ENCODE measurements around the gene TMEM30A.

The TMEM30A gene

GRCh38 chr6:75220357-75220756, 64.2 kb downstream of the TMEM30A start:
- no peak for FAIRE-seq
- DNase-seq (ENCODE audit: low spot score): no peak

- no peak for FAIRE-seq
- DNase-seq (ENCODE audit: low spot score): no peak
Observed at GRCh38 chr6:75219263-75219662, 65.3 kb downstream of the TMEM30A start.

- DNase-seq (ENCODE audit: low spot score) (peak; percentile 26), FAIRE-seq (no peak)
Observed at GRCh38 chr6:75217193-75217592, 67.4 kb downstream of the TMEM30A start.

GRCh38 chr6:75215291-75215690, 69.3 kb downstream of the TMEM30A start:
- DNase-seq (ENCODE audit: low spot score) (no peak), FAIRE-seq (peak; percentile 17)

- DNase-seq (ENCODE audit: low spot score) (no peak), FAIRE-seq (no peak)
Observed at GRCh38 chr6:75213732-75214131, 70.9 kb downstream of the TMEM30A start.

GRCh38 chr6:75213112-75213511, 71.5 kb downstream of the TMEM30A start:
- DNase-seq (ENCODE audit: low spot score) (no peak), FAIRE-seq (no peak)

GRCh38 chr6:75211920-75212590, 72.5 kb downstream of the TMEM30A start:
- DNase-seq (ENCODE audit: low spot score): no peak
- FAIRE-seq: no peak

GRCh38 chr6:75210885-75211739, 73.5 kb downstream of the TMEM30A start:
- FAIRE-seq (no peak), DNase-seq (ENCODE audit: low spot score) (peak; percentile 39)

- FAIRE-seq: no peak
Observed at GRCh38 chr6:75209184-75209723, 75.3 kb downstream of the TMEM30A start.

GRCh38 chr6:75208298-75209183, 76.1 kb downstream of the TMEM30A start:
- FAIRE-seq (no peak), DNase-seq (ENCODE audit: low spot score) (peak; percentile 76)

More at GRCh38 chr6:75209184-75209723, 75.3 kb downstream of the TMEM30A start:
- no peak for DNase-seq (ENCODE audit: low spot score)

- no peak for DNase-seq (ENCODE audit: low spot score)
- no peak for FAIRE-seq
Observed at GRCh38 chr6:75206576-75207342, 77.8 kb downstream of the TMEM30A start.

- peak; percentile 79 for FAIRE-seq
- DNase-seq (ENCODE audit: low spot score): peak; percentile 93
Observed at GRCh38 chr6:75205776-75206575, 78.6 kb downstream of the TMEM30A start, which contains the start of gene COL12A1. Gene COL12A1 (minus strand): TSS chr6:75206053. CDS start chr6:75202792, 3,261 bp downstream.

- DNase-seq (ENCODE audit: low spot score) (peak; percentile 72), FAIRE-seq (peak; percentile 58)
Observed at GRCh38 chr6:75204959-75205775, 79.4 kb downstream of the TMEM30A start.

- DNase-seq (ENCODE audit: low spot score) (peak; percentile 72), FAIRE-seq (no peak)
Observed at GRCh38 chr6:75204217-75204958, 80.2 kb downstream of the TMEM30A start.

GRCh38 chr6:75203721-75204120, 80.9 kb downstream of the TMEM30A start:
- FAIRE-seq (no peak), DNase-seq (ENCODE audit: low spot score) (no peak)
